ENCODE measurements around the gene PIP4K2A.

The PIP4K2A gene

GRCh38 chr10:22628309-22628708, 86.1 kb downstream of the PIP4K2A start:
- Histone ChIP-seq H3K9me3 (ENCODE audit: control insufficient read depth in 2 of 2, low read length in 2 of 2) (no peaks in the 10 kb centered on the region), H3K36me3 (ENCODE audit: control insufficient read depth in 2 of 2, insufficient read depth in 2 of 2, low read length in 2 of 2) (no peaks in the 10 kb centered on the region), H3K4me3 (ENCODE audit: low read length in 2 of 2) (no peak overlapping the region), H3K27me3 (ENCODE audit: control insufficient read depth in 2 of 2, insufficient read depth in 2 of 2, low read length in 2 of 2) (no peaks in the 10 kb centered on the region), H3K4me1 (ENCODE audit: control insufficient read depth in 2 of 2, insufficient read depth in 2 of 2, low read length in 2 of 2) (peaks cover 3 to 9% of the 10 kb centered on the region in 2 donors), H3K27ac (ENCODE audit: low read depth in 2 of 2, low read length in 2 of 2) (peak overlapping the region in 1 of 2 donors; percentile 49), H3K9ac (ENCODE audit: low read depth in 1 of 2, low read length in 2 of 2) (no peak overlapping the region)

DNA sequence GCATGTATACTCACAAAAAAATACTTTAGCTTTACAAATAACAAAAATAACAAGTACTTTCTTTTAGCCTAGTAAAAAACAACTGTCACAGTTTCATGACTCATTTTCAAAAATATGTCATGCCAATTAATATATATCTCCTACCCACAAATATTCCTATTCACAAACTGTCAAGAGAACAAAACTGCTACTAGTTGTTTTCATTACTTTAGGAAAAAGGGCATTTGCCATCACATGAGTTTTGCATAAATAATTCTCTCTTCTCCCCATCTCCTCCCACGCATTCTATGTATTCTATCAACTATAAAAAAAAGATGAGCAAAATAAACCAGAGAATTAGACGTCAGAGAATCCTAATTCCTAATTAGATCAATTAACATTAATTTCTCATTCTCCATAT, 87.6 kb downstream of the PIP4K2A start:
- H3K4me1 ChIP-seq (ENCODE audit: control insufficient read depth in 2 of 2, insufficient read depth in 2 of 2, low read length in 2 of 2), result peaks cover 3 to 10% of the 10 kb centered on the region in 2 donors
- H3K9me3 ChIP-seq (ENCODE audit: control insufficient read depth in 2 of 2, low read length in 2 of 2), result no peaks in the 10 kb centered on the region
- no peaks in the 10 kb centered on the region for H3K36me3 ChIP-seq (ENCODE audit: control insufficient read depth in 2 of 2, insufficient read depth in 2 of 2, low read length in 2 of 2)
- no peak overlapping the region for H3K27ac ChIP-seq (ENCODE audit: low read depth in 2 of 2, low read length in 2 of 2)
- no peak overlapping the region for H3K9ac ChIP-seq (ENCODE audit: low read depth in 1 of 2, low read length in 2 of 2)
- no peaks in the 10 kb centered on the region for H3K27me3 ChIP-seq (ENCODE audit: control insufficient read depth in 2 of 2, insufficient read depth in 2 of 2, low read length in 2 of 2)
- H3K4me3 ChIP-seq (ENCODE audit: low read length in 2 of 2), result no peak overlapping the region

DNA sequence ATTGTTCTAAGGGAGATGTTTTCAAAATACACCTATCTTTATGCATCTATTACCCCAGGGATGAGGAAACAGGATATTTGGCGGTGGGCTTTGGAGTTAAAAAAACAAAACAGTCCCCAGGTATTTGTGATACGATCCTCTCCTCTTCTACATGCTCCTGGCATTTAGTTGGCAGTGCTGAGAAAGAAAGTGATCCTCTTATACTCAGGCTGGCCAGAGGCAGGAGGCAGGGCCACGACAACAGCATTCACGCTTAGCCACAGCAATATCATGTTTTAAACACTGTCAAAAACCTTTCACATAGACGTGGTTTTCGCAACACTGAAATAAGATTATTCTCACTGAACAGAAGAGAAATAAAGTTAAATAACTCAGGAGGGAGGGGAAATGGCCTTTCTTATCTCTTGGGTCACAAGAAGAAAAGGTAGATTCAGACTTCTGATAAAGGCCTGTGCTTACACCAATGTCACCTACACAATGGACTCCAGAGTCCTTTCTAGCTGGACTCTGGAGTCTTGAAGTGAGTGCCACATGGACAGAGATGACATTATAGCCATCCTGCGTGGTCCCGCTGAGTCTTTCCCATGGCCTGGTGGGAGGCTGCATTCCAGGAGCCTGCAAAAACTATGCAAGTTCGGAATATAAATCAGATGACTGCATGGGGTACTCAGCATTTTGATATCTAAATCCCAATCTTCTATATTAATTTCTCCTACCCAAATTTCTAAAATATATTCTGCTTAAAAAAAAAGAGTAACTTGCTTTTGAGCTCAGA, 88.7 kb downstream of the PIP4K2A start:
- H3K27ac ChIP-seq (ENCODE audit: low read depth in 2 of 2, low read length in 2 of 2), result no peak overlapping the region
- no peaks in the 10 kb centered on the region for H3K36me3 ChIP-seq (ENCODE audit: control insufficient read depth in 2 of 2, insufficient read depth in 2 of 2, low read length in 2 of 2)
- no peak overlapping the region for H3K4me3 ChIP-seq (ENCODE audit: low read length in 2 of 2)
- no peaks in the 10 kb centered on the region for H3K9me3 ChIP-seq (ENCODE audit: control insufficient read depth in 2 of 2, low read length in 2 of 2)
- H3K27me3 ChIP-seq (ENCODE audit: control insufficient read depth in 2 of 2, insufficient read depth in 2 of 2, low read length in 2 of 2), result no peaks in the 10 kb centered on the region
- peaks cover 0 to 14% of the 10 kb centered on the region in 2 donors for H3K4me1 ChIP-seq (ENCODE audit: control insufficient read depth in 2 of 2, insufficient read depth in 2 of 2, low read length in 2 of 2)
- H3K9ac ChIP-seq (ENCODE audit: low read depth in 1 of 2, low read length in 2 of 2), result no peak overlapping the region

DNA sequence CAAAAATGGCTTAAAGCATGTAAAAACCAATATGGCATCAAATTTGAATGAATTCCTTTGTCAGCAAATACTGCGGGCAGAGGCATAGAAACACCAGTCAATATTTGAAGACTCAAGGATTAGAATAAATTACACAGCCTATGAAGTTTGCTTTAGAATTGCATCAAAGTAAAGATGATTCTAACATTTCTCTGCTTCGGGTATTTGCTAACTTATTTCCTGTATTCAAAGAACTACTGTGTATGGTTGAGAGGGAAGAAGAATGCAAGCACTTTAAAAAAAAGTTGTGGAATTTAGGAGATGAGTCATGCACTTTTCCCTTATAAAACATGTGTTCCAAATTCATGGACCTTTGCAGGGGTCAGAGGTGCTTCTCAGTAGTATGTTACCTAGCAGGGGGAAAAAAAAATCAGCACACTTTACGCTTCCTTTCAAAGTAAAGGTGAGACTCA, 90.1 kb downstream of the PIP4K2A start:
- H3K4me1 ChIP-seq (ENCODE audit: control insufficient read depth in 2 of 2, insufficient read depth in 2 of 2, low read length in 2 of 2), result peaks cover 0 to 15% of the 10 kb centered on the region in 2 donors

GRCh38 chr10:22623633-22624253, 90.6 kb downstream of the PIP4K2A start:
- Histone ChIP-seq H3K4me3 (ENCODE audit: low read length in 2 of 2) (no peak overlapping the region), H3K9me3 (ENCODE audit: control insufficient read depth in 2 of 2, low read length in 2 of 2) (no peaks in the 10 kb centered on the region), H3K27me3 (ENCODE audit: control insufficient read depth in 2 of 2, insufficient read depth in 2 of 2, low read length in 2 of 2) (no peaks in the 10 kb centered on the region), H3K36me3 (ENCODE audit: control insufficient read depth in 2 of 2, insufficient read depth in 2 of 2, low read length in 2 of 2) (no peaks in the 10 kb centered on the region), H3K4me1 (ENCODE audit: control insufficient read depth in 2 of 2, insufficient read depth in 2 of 2, low read length in 2 of 2) (peaks cover 0 to 15% of the 10 kb centered on the region in 2 donors), H3K9ac (ENCODE audit: low read depth in 1 of 2, low read length in 2 of 2) (no peak overlapping the region), H3K27ac (ENCODE audit: low read depth in 2 of 2, low read length in 2 of 2) (no peak overlapping the region)

More for the DNA sequence above, 90.1 kb downstream of the PIP4K2A start:
- no peak overlapping the region for H3K27ac ChIP-seq (ENCODE audit: low read depth in 2 of 2, low read length in 2 of 2)
- H3K27me3 ChIP-seq (ENCODE audit: control insufficient read depth in 2 of 2, insufficient read depth in 2 of 2, low read length in 2 of 2), result no peaks in the 10 kb centered on the region
- no peak overlapping the region for H3K4me3 ChIP-seq (ENCODE audit: low read length in 2 of 2)
- no peak overlapping the region for H3K9ac ChIP-seq (ENCODE audit: low read depth in 1 of 2, low read length in 2 of 2)
- H3K36me3 ChIP-seq (ENCODE audit: control insufficient read depth in 2 of 2, insufficient read depth in 2 of 2, low read length in 2 of 2), result no peaks in the 10 kb centered on the region
- H3K9me3 ChIP-seq (ENCODE audit: control insufficient read depth in 2 of 2, low read length in 2 of 2), result no peaks in the 10 kb centered on the region

DNA sequence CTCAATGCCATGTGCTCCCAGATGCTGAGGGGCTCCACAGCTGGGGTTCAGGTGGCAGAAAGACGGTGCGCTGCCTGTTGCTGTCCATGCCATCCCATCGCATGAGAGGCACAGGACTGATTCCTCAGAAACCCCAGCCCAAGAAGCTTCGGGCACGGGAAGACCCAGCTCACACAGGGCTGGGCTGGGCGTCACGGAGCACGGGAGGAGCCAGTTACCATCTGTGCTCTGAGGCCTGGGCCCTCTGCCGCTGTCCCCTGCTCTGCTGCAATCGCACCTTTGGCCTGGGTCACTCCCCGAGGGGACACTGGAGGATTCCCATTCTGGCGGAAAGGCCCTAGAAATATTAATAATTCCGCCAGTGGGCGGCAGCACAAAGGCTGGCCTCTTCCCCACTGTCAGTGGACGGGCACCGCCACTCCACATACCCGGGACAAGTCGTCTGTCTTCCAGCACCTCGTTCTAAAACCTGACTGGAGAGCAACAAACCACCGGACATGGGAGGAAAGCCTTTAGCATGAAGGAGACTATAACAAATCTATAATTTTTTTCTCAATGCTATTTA, 92.1 kb downstream of the PIP4K2A start:
- no peaks in the 10 kb centered on the region for H3K27me3 ChIP-seq (ENCODE audit: control insufficient read depth in 2 of 2, insufficient read depth in 2 of 2, low read length in 2 of 2)
- H3K27ac ChIP-seq (ENCODE audit: low read depth in 2 of 2, low read length in 2 of 2), result no peak overlapping the region
- H3K4me1 ChIP-seq (ENCODE audit: control insufficient read depth in 2 of 2, insufficient read depth in 2 of 2, low read length in 2 of 2), result peaks cover 0 to 15% of the 10 kb centered on the region in 2 donors
- H3K9me3 ChIP-seq (ENCODE audit: control insufficient read depth in 2 of 2, low read length in 2 of 2), result no peaks in the 10 kb centered on the region
- no peak overlapping the region for H3K4me3 ChIP-seq (ENCODE audit: low read length in 2 of 2)
- H3K9ac ChIP-seq (ENCODE audit: low read depth in 1 of 2, low read length in 2 of 2), result no peak overlapping the region
- H3K36me3 ChIP-seq (ENCODE audit: control insufficient read depth in 2 of 2, insufficient read depth in 2 of 2, low read length in 2 of 2), result no peaks in the 10 kb centered on the region

DNA sequence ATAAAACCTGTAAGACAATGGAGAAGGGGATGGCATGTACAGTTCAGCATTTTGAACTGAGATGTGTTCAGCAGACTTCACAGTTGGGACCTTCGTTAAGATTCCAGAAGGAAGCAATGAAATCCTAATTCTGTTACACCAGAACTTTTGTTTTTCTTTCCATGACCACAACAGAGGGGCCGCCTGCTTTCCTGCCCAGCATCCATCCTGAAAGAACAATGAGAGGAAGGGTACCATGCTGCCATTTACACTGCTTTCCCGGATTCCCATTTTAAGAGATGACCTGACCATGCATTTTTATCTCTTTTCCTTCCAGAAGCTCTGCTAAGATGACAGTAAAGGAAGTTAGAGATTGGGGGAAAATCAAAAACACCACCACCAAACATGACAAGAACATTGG, 92.7 kb downstream of the PIP4K2A start:
- Histone ChIP-seq H3K9me3 (ENCODE audit: control insufficient read depth in 2 of 2, low read length in 2 of 2) (no peaks in the 10 kb centered on the region), H3K27ac (ENCODE audit: low read depth in 2 of 2, low read length in 2 of 2) (no peak overlapping the region), H3K27me3 (ENCODE audit: control insufficient read depth in 2 of 2, insufficient read depth in 2 of 2, low read length in 2 of 2) (no peaks in the 10 kb centered on the region), H3K4me3 (ENCODE audit: low read length in 2 of 2) (no peak overlapping the region), H3K4me1 (ENCODE audit: control insufficient read depth in 2 of 2, insufficient read depth in 2 of 2, low read length in 2 of 2) (peaks cover 0 to 15% of the 10 kb centered on the region in 2 donors), H3K9ac (ENCODE audit: low read depth in 1 of 2, low read length in 2 of 2) (no peak overlapping the region), H3K36me3 (ENCODE audit: control insufficient read depth in 2 of 2, insufficient read depth in 2 of 2, low read length in 2 of 2) (no peaks in the 10 kb centered on the region)

DNA sequence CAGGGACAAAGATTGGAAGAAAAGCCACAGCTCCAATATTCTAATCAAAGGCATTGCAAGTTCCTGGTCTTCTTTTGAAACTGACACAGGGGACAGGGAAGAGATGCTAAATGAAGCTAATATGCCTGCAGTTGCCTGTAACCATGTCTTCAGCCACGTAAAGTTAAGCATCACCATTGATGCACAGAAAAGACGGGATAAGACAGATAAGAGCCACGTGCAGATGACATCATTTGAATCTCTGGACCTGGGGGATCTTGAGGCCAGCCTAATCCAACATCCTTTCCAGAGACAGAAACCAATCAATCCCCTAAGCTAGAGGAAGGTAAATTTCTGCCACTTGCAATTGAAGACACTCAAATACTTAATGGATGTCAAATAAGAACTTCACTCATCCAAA, 93.4 kb downstream of the PIP4K2A start:
- peaks cover 2 to 19% of the 10 kb centered on the region in 2 donors for H3K4me1 ChIP-seq (ENCODE audit: control insufficient read depth in 2 of 2, insufficient read depth in 2 of 2, low read length in 2 of 2)
- H3K9me3 ChIP-seq (ENCODE audit: control insufficient read depth in 2 of 2, low read length in 2 of 2), result no peaks in the 10 kb centered on the region
- H3K4me3 ChIP-seq (ENCODE audit: low read length in 2 of 2), result no peak overlapping the region
- H3K27me3 ChIP-seq (ENCODE audit: control insufficient read depth in 2 of 2, insufficient read depth in 2 of 2, low read length in 2 of 2), result no peaks in the 10 kb centered on the region
- H3K36me3 ChIP-seq (ENCODE audit: control insufficient read depth in 2 of 2, insufficient read depth in 2 of 2, low read length in 2 of 2), result no peaks in the 10 kb centered on the region
- H3K27ac ChIP-seq (ENCODE audit: low read depth in 2 of 2, low read length in 2 of 2), result no peak overlapping the region
- H3K9ac ChIP-seq (ENCODE audit: low read depth in 1 of 2, low read length in 2 of 2), result no peak overlapping the region

GRCh38 chr10:22620140-22620857, 94.1 kb downstream of the PIP4K2A start:
- Histone ChIP-seq H3K9me3 (ENCODE audit: control insufficient read depth in 2 of 2, low read length in 2 of 2) (no peaks in the 10 kb centered on the region), H3K27me3 (ENCODE audit: control insufficient read depth in 2 of 2, insufficient read depth in 2 of 2, low read length in 2 of 2) (no peaks in the 10 kb centered on the region), H3K27ac (ENCODE audit: low read depth in 2 of 2, low read length in 2 of 2) (peak overlapping the region in 1 of 2 donors; percentile 17), H3K9ac (ENCODE audit: low read depth in 1 of 2, low read length in 2 of 2) (no peak overlapping the region), H3K4me3 (ENCODE audit: low read length in 2 of 2) (no peak overlapping the region), H3K4me1 (ENCODE audit: control insufficient read depth in 2 of 2, insufficient read depth in 2 of 2, low read length in 2 of 2) (peaks cover 7 to 22% of the 10 kb centered on the region in 2 donors), H3K36me3 (ENCODE audit: control insufficient read depth in 2 of 2, insufficient read depth in 2 of 2, low read length in 2 of 2) (no peaks in the 10 kb centered on the region)

DNA sequence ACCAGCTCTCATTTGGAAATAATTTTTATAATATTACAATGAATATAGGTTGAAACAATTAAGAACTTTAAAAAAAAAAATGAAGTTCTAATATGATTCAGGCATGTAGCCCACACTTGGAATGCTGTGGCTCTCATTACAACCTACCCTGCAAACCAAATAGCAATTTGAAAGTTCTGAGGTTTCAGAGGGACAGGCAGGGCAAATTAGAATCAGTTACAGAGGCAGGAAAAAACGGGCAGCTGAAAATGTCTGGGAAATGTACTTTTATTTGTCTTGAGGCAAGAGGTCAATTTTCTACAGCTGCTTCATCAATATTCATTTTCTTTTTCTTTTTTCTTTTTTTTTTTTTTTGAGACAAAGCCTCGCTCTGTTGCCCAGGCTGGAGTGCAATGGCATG, 95.3 kb downstream of the PIP4K2A start:
- Histone ChIP-seq H3K27ac (ENCODE audit: low read depth in 2 of 2, low read length in 2 of 2) (no peak overlapping the region), H3K36me3 (ENCODE audit: control insufficient read depth in 2 of 2, insufficient read depth in 2 of 2, low read length in 2 of 2) (no peaks in the 10 kb centered on the region), H3K27me3 (ENCODE audit: control insufficient read depth in 2 of 2, insufficient read depth in 2 of 2, low read length in 2 of 2) (no peaks in the 10 kb centered on the region), H3K4me3 (ENCODE audit: low read length in 2 of 2) (no peak overlapping the region), H3K9ac (ENCODE audit: low read depth in 1 of 2, low read length in 2 of 2) (no peak overlapping the region), H3K4me1 (ENCODE audit: control insufficient read depth in 2 of 2, insufficient read depth in 2 of 2, low read length in 2 of 2) (peaks cover 9 to 21% of the 10 kb centered on the region in 2 donors), H3K9me3 (ENCODE audit: control insufficient read depth in 2 of 2, low read length in 2 of 2) (no peaks in the 10 kb centered on the region)

Data from mucosa of rectum (tissue), 2 donors.